H1 (cell line): ENCODE results near the gene SPDEF. TPM values are rescaled to one million over a fixed set of nuclear protein-coding genes. Genes with fewer than 3 reads are reported as not detected.

Experiments used
- CTCF ChIA-PET: fragments of 300-600 bp; sonication (Branson Sonifier 250); formaldehyde crosslinking; loops from one replicate; lab custom pipeline; 2021; ENCODE audit not compliant: partially characterized antibody; lab: Charles Lee
- POLR2A ChIA-PET: fragments of 300-600 bp; sonication (Branson Sonifier 250); formaldehyde crosslinking; loops from one replicate; lab custom pipeline; 2021; ENCODE audit warnings: inconsistent platforms; ENCODE audit not compliant: partially characterized antibody; lab: Charles Lee
- DNase-seq, 2 experiments: peaks; one replicate each; pipeline versions ENCODE4 v3.0.0 to v3.0.0-alpha.2; 2010 to 2022; ENCODE audit warnings: low spot score in 2 of 2, low read depth in 1 of 2, mixed read lengths in 1 of 2
- FAIRE-seq: peaks from 2 replicates; lab custom pipeline; 2011; peaks lifted over from hg19 to GRCh38; lab: Jason Lieb, UNC
- H2AFZ ChIP-seq: 2 replicates; pipeline ENCODE4 v1.8.1; 2012; ENCODE audit warnings: low read length, inconsistent platforms
- H2AK5ac ChIP-seq: 2 replicates; pipeline ENCODE4 v1.6.1; 2013; ENCODE audit warnings: low read depth, low read length
- H2BK120ac ChIP-seq: replicated peaks from 2 replicates; pipeline ENCODE3; 2013; ENCODE audit warnings: low read depth, low read length, inconsistent platforms
- H2BK12ac ChIP-seq: 2 replicates; pipeline ENCODE4 v1.6.1; 2013; ENCODE audit warnings: low read depth, low read length
- H2BK15ac ChIP-seq: 2 replicates; pipeline ENCODE4 v1.6.1; 2013; ENCODE audit warnings: low read length
- H2BK20ac ChIP-seq: 2 replicates; pipeline ENCODE4 v1.6.1; 2013; ENCODE audit warnings: low read length
- H2BK5ac ChIP-seq: 2 replicates; pipeline ENCODE4 v1.6.1; 2013; ENCODE audit warnings: low read depth, low read length
- H3K14ac ChIP-seq: 2 replicates; pipeline ENCODE4 v1.6.1; 2013; ENCODE audit warnings: inconsistent platforms; ENCODE audit not compliant: insufficient read length
- H3K18ac ChIP-seq: 2 replicates; pipeline ENCODE4 v1.6.1; 2013; ENCODE audit warnings: low read length; ENCODE audit errors: extremely low read depth
- H3K23ac ChIP-seq: 2 replicates; pipeline ENCODE4 v1.6.1; 2013; ENCODE audit warnings: inconsistent platforms; ENCODE audit not compliant: insufficient read length
- H3K23me2 ChIP-seq: 2 replicates; pipeline ENCODE4 v1.6.1; 2013; ENCODE audit warnings: low read depth, low read length
- H3K27ac ChIP-seq: 2 replicates; pipeline ENCODE4 v1.6.1; 2011; ENCODE audit warnings: low read depth, low read length, inconsistent platforms
- H3K27me3 ChIP-seq, 4 experiments: replicated peaks in 1 of 4; 1 replicate in 1 of 4; 2 replicates in 3 of 4; pipeline versions ENCODE4 v1.6.1 to v1.8.1; 2011 to 2013; ENCODE audit warnings: low read length in 3 of 4, mild to moderate bottlenecking in 3 of 4, inconsistent platforms in 2 of 4, mixed read lengths in 2 of 4, moderate library complexity in 1 of 4; ENCODE audit not compliant: control insufficient read depth in 3 of 4, insufficient read depth in 3 of 4; ENCODE audit errors: extremely low read depth in 1 of 4
- H3K36me3 ChIP-seq, 4 experiments: 2 replicates each; pipeline versions ENCODE4 v1.6.1 to v1.8.1; 2011 to 2013; ENCODE audit warnings: mild to moderate bottlenecking in 4 of 4, low read length in 3 of 4, moderate library complexity in 2 of 4, control low read depth in 1 of 4, inconsistent platforms in 1 of 4; ENCODE audit not compliant: insufficient read depth in 4 of 4, control insufficient read depth in 2 of 4
- H3K4ac ChIP-seq: replicated peaks from 2 replicates; pipeline ENCODE3; 2013; ENCODE audit warnings: low read length, low read depth, mixed read lengths, inconsistent platforms; ENCODE audit not compliant: insufficient read length
- H3K4me1 ChIP-seq, 4 experiments: replicated peaks in 1 of 4; 1 replicate in 1 of 4; 2 replicates in 3 of 4; pipeline versions ENCODE4 v1.6.1 to v1.8.1; 2011 to 2013; ENCODE audit warnings: low read length in 3 of 4, inconsistent platforms in 2 of 4, mixed read lengths in 1 of 4; ENCODE audit not compliant: insufficient read depth in 4 of 4, control insufficient read depth in 3 of 4
- H3K4me2 ChIP-seq, 2 experiments: 2 replicates each; pipeline versions ENCODE4 v1.6.1 to v1.8.1; 2011 to 2013; ENCODE audit warnings: low read depth in 2 of 2, low read length in 2 of 2, control low read depth in 1 of 2, inconsistent platforms in 1 of 2, mild to moderate bottlenecking in 1 of 2; ENCODE audit not compliant: insufficient read depth in 1 of 2
- H3K4me3 ChIP-seq, 4 experiments: fragments of 200-600, 300-600 bp in 1 of 4; sonication (generic), shearing (Covaris generic), sonication (Bioruptor Twin) in 1 of 4; 2 replicates each; pipeline versions ENCODE4 v1.5.1 to v1.8.1; 2011 to 2016; ENCODE audit warnings: low read length in 4 of 4, low read depth in 3 of 4, control low read depth in 2 of 4, inconsistent platforms in 2 of 4, mild to moderate bottlenecking in 2 of 4, mixed read lengths in 1 of 4, moderate library complexity in 1 of 4; ENCODE audit not compliant: insufficient read depth in 2 of 4; ENCODE audit errors: extremely low read depth in 1 of 4
- H3K56ac ChIP-seq: replicated peaks from 2 replicates; pipeline ENCODE3; 2013; ENCODE audit warnings: low read depth, mild to moderate bottlenecking, mixed read lengths, low read length, inconsistent platforms; ENCODE audit not compliant: insufficient read length
- H3K79me1 ChIP-seq: 2 replicates; pipeline ENCODE4 v1.6.1; 2013; ENCODE audit warnings: low read depth, low read length, control low read depth
- H3K79me2 ChIP-seq, 2 experiments: 2 replicates each; pipeline versions ENCODE4 v1.6.1 to v1.8.1; 2012 to 2013; ENCODE audit warnings: low read length in 2 of 2, mild to moderate bottlenecking in 2 of 2, inconsistent platforms in 1 of 2; ENCODE audit not compliant: insufficient read depth in 2 of 2, control insufficient read depth in 1 of 2
- H3K9ac ChIP-seq, 4 experiments: replicated peaks in 1 of 4; 1 replicate in 1 of 4; 2 replicates in 3 of 4; pipeline versions ENCODE4 v1.6.1 to v1.8.1; 2011 to 2013; ENCODE audit warnings: low read depth in 3 of 4, low read length in 3 of 4, control low read depth in 2 of 4, mild to moderate bottlenecking in 2 of 4, moderate library complexity in 2 of 4, inconsistent platforms in 1 of 4; ENCODE audit errors: extremely low read depth in 1 of 4
- H3K9me3 ChIP-seq, 2 experiments: 2 replicates each; pipeline versions ENCODE4 v1.6.1 to v1.8.1; 2012 to 2013; ENCODE audit warnings: mild to moderate bottlenecking in 2 of 2, moderate library complexity in 2 of 2, control low read depth in 1 of 2, inconsistent platforms in 1 of 2, low read depth in 1 of 2, low read length in 1 of 2, mixed read lengths in 1 of 2; ENCODE audit not compliant: insufficient read depth in 2 of 2
- H4K20me1 ChIP-seq, 2 experiments: replicated peaks in 1 of 2; 2 replicates each; pipeline versions ENCODE3 to v1.8.1; 2011 to 2013; ENCODE audit warnings: inconsistent platforms in 2 of 2, low read length in 2 of 2, mild to moderate bottlenecking in 1 of 2; ENCODE audit not compliant: insufficient read depth in 2 of 2, control insufficient read depth in 1 of 2
- H4K5ac ChIP-seq: 2 replicates; pipeline ENCODE4 v1.6.1; 2013; ENCODE audit warnings: low read length, low read depth, mixed read lengths, inconsistent platforms; ENCODE audit not compliant: insufficient read length
- H4K8ac ChIP-seq: 2 replicates; pipeline ENCODE4 v1.8.0; 2013; ENCODE audit warnings: mild to moderate bottlenecking, moderate library complexity, low read length, inconsistent platforms; ENCODE audit not compliant: insufficient read depth; ENCODE audit errors: extremely low read depth
- H4K91ac ChIP-seq: replicated peaks from 2 replicates; pipeline ENCODE3; 2013; ENCODE audit warnings: low read length, mixed read lengths, inconsistent platforms; ENCODE audit not compliant: insufficient read length
- KDM5A ChIP-seq: fragments of 200-600 bp; IDR thresholded peaks from 2 replicates; pipeline ENCODE4 v1.7.1; 2012; ENCODE audit warnings: mild to moderate bottlenecking, low read length, inconsistent platforms, mixed read lengths
- WGBS, 2 experiments: shearing (Covaris generic) in 1 of 2; methylation state at CpG; one replicate each; pipeline versions ENCODE4 v1.1.6 to v1.1.7; 2013 to 2015; ENCODE audit warnings: low lambda C conversion rate in 2 of 2, mixed read lengths in 2 of 2, inconsistent platforms in 1 of 2, low coverage in 1 of 2, missing lambda C conversion rate in 1 of 2; ENCODE audit not compliant: insufficient replicate concordance in 2 of 2, insufficient coverage in 1 of 2, insufficient read length in 1 of 2; ENCODE audit errors: extremely low coverage in 1 of 2, missing lambda C conversion rate in 1 of 2; 5-methylcytosine and 5-hydroxymethylcytosine counted together
- polyA plus RNA-seq, 7 experiments: library from polyadenylated mRNA; depleted of rRNA in 3 of 7; stranded (reverse) in 5 of 7; unstranded in 2 of 7; fragments of >200 nt in 5 of 7; fragments of 200-250 nt in 2 of 7; gene quantifications; 1 replicate in 5 of 7; 2 replicates in 1 of 7; 4 replicates in 1 of 7; pipeline versions ENCODE4 v1.2.1 to v1.2.3, GENCODE V29; 2011 to 2013; ENCODE audit warnings: missing spikeins in 2 of 7, mixed read lengths in 2 of 7
- total RNA-seq: library from RNA; stranded (reverse); fragmentation: NEBNext Ultra II Directional; extraction: Animal tissue kit (Norgen Biotek cat#: 25700); gene quantifications from 2 replicates; pipeline ENCODE4 v1.2.1, GENCODE V29; 2021
- TF ChIP-seq, protein P1 (sequence below): IDR thresholded peaks from 2 replicates; pipeline ENCODE4 v1.6.1; 2011; ENCODE audit warnings: low read depth, mild to moderate bottlenecking, low read length; ENCODE audit not compliant: insufficient read depth

SPDEF gene
- total and polyA plus RNA-seq, 2 of the 8 experiments (the other 6 are each of a cell fraction or from before 2014, with no cell fraction given): 0.15 to 0.30 TPM

- no peak overlapping the region for H3K4ac ChIP-seq
- H3K9ac ChIP-seq: no peak overlapping the region
- no peak overlapping the region for H4K91ac ChIP-seq
- no peak overlapping the region for H3K18ac ChIP-seq
- H3K14ac ChIP-seq: no peak overlapping the region
- H2BK120ac ChIP-seq: no peak overlapping the region
- H2BK5ac ChIP-seq: no peak overlapping the region
- peaks cover 0 to 12% (median 7%) of the 10 kb centered on the region in 4 experiments; a peak in 6 of 7 replicates for H3K4me1 ChIP-seq
- DNase-seq (no peak), FAIRE-seq (no peak)
- no peaks in the 10 kb centered on the region for H4K20me1 ChIP-seq
- no peak overlapping the region for H2BK12ac ChIP-seq
- H3K23me2 ChIP-seq: no peaks in the 10 kb centered on the region
- no peak overlapping the region for H4K8ac ChIP-seq
- H3K56ac ChIP-seq: no peak overlapping the region
- POLR2A ChIA-PET: interaction anchor here (1.0 kb wide), 1 partner anchor 31 kb away, joined by 3 read pairs; no protein-coding TSS in a partner anchor
- H3K36me3 ChIP-seq: no peaks in the 10 kb centered on the region
- H3K23ac ChIP-seq: no peak overlapping the region
- H3K9me3 ChIP-seq: no peaks in the 10 kb centered on the region
- 88% methylated on average over 12 of the region's 15 CpGs; no CpG with 5 or more reads in 1 of the 2 experiments for WGBS, 2 experiments
- no peaks in the 10 kb centered on the region for H3K79me2 ChIP-seq
- no peak overlapping the region for H2AK5ac ChIP-seq
- no peak overlapping the region for H3K4me2 ChIP-seq
- H2BK15ac ChIP-seq: 0 out of 2 replicates have a peak overlapping the region, but pooled peaks have one; percentile 10
- no peaks in the 10 kb centered on the region for H3K27me3 ChIP-seq
- H3K27ac ChIP-seq: no peak overlapping the region
- H4K5ac ChIP-seq: no peak overlapping the region
- no peak overlapping the region for H3K4me3 ChIP-seq
- H3K79me1 ChIP-seq: no peaks in the 10 kb centered on the region
- no peak for TF ChIP-seq KDM5A
- TF ChIP-seq, protein P1, sequence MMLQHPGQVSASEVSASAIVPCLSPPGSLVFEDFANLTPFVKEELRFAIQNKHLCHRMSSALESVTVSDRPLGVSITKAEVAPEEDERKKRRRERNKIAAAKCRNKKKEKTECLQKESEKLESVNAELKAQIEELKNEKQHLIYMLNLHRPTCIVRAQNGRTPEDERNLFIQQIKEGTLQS: no peak
- CTCF ChIA-PET: interaction anchor here (0.9 to 3.8 kb wide), 7 partner anchors 17 to 103 kb away, joined by 4 to 20 read pairs (median 6); no protein-coding TSS in a partner anchor
- H2BK20ac ChIP-seq: no peak overlapping the region
- H2AFZ ChIP-seq: no peak overlapping the region
Observed at GRCh38 chr6:34562861-34563512, 6.9 kb upstream of the SPDEF start.
